ENCODE data around the gene ACSS1. TPM values are rescaled to one million over a fixed set of nuclear protein-coding genes. Genes with fewer than 3 reads are reported as not detected.

ACSS1 gene
- total RNA-seq, 1 donor from 2014 or later: 0.27 TPM

GRCh38 chr20:25085756-25086495 is 28.0 kb upstream of the ACSS1 start:
- Histone ChIP-seq H3K4me2 (ENCODE audit: low read length) (no peak overlapping the region), H3K27me3 (ENCODE audit: insufficient read depth, low read length) (peaks cover 70% of the 10 kb centered on the region), H2AFZ (ENCODE audit: low read depth, low read length) (no peak overlapping the region), H3K36me3 (ENCODE audit: insufficient read depth, low read length) (no peaks in the 10 kb centered on the region), H3K4me1 (ENCODE audit: insufficient read depth, low read length) (peaks cover 6% of the 10 kb centered on the region), H3K9ac (ENCODE audit: low read length) (no peak overlapping the region), H3K9me3 (ENCODE audit: insufficient read depth, low read depth, low read length) (no peaks in the 10 kb centered on the region), H3K79me2 (ENCODE audit: insufficient read depth, low read length) (no peaks in the 10 kb centered on the region), H4K20me1 (ENCODE audit: insufficient read depth, low read length) (no peaks in the 10 kb centered on the region), H3K4me3 (ENCODE audit: insufficient read depth, low read depth, low read length) (no peak overlapping the region), H3K27ac (ENCODE audit: low read depth, low read length) (no peak overlapping the region)
- DNase-seq (ENCODE audit: low read depth) (no peak), FAIRE-seq (no peak)
- no peak for TF ChIP-seq EZH2 (IDR thresholded peaks at IDR 0.05; ENCODE audit: insufficient read depth, low read length)
- TF ChIP-seq CTCF (IDR thresholded peaks at IDR 0.05; ENCODE audit: insufficient read depth, low read depth, low read length): no peak
- H3K4me3 Mint-ChIP-seq (ENCODE audit: unreplicated experiment): no peak overlapping the region
- peaks cover 85% of the 10 kb centered on the region for H3K27me3 Mint-ChIP-seq (ENCODE audit: low read depth, unreplicated experiment)
- H3K4me1 Mint-ChIP-seq (ENCODE audit: low read depth, unreplicated experiment): no peaks in the 10 kb centered on the region
- H3K36me3 Mint-ChIP-seq (ENCODE audit: low read depth, unreplicated experiment): no peaks in the 10 kb centered on the region
- H3K27ac Mint-ChIP-seq (ENCODE audit: unreplicated experiment): no peak overlapping the region
- H3K9me3 Mint-ChIP-seq (ENCODE audit: unreplicated experiment): peaks cover 21% of the 10 kb centered on the region

- no peak overlapping the region for H3K9ac ChIP-seq (ENCODE audit: low read length)
- H3K4me3 Mint-ChIP-seq (ENCODE audit: unreplicated experiment): no peak overlapping the region
- H3K9me3 Mint-ChIP-seq (ENCODE audit: unreplicated experiment): peaks cover 24% of the 10 kb centered on the region
- TF ChIP-seq EZH2 (IDR thresholded peaks at IDR 0.05; ENCODE audit: insufficient read depth, low read length) (no peak), CTCF (IDR thresholded peaks at IDR 0.05; ENCODE audit: insufficient read depth, low read depth, low read length) (no peak)
- DNase-seq (ENCODE audit: low read depth) (no peak), FAIRE-seq (no peak)
- peaks cover 85% of the 10 kb centered on the region for H3K27me3 Mint-ChIP-seq (ENCODE audit: low read depth, unreplicated experiment)
- no peaks in the 10 kb centered on the region for H3K79me2 ChIP-seq (ENCODE audit: insufficient read depth, low read length)
- peaks cover 6% of the 10 kb centered on the region for H3K4me1 ChIP-seq (ENCODE audit: insufficient read depth, low read length)
- no peak overlapping the region for H3K27ac ChIP-seq (ENCODE audit: low read depth, low read length)
- no peak overlapping the region for H3K27ac Mint-ChIP-seq (ENCODE audit: unreplicated experiment)
- no peak overlapping the region for H2AFZ ChIP-seq (ENCODE audit: low read depth, low read length)
- no peaks in the 10 kb centered on the region for H3K4me1 Mint-ChIP-seq (ENCODE audit: low read depth, unreplicated experiment)
- no peaks in the 10 kb centered on the region for H3K9me3 ChIP-seq (ENCODE audit: insufficient read depth, low read depth, low read length)
- H3K36me3 ChIP-seq (ENCODE audit: insufficient read depth, low read length): no peaks in the 10 kb centered on the region
- H3K4me3 ChIP-seq (ENCODE audit: insufficient read depth, low read depth, low read length): no peak overlapping the region
- peaks cover 76% of the 10 kb centered on the region for H3K27me3 ChIP-seq (ENCODE audit: insufficient read depth, low read length)
- H4K20me1 ChIP-seq (ENCODE audit: insufficient read depth, low read length): no peaks in the 10 kb centered on the region
- H3K36me3 Mint-ChIP-seq (ENCODE audit: low read depth, unreplicated experiment): no peaks in the 10 kb centered on the region
- no peak overlapping the region for H3K4me2 ChIP-seq (ENCODE audit: low read length)
Observed at GRCh38 chr20:25084626-25085187, 26.8 kb upstream of the ACSS1 start.

Data from astrocyte (in vitro differentiated cells and primary cell).